HL-60 (cell line): ENCODE results near the gene KCNJ3.

Source experiments
- DNase-seq, 2 experiments: peaks; one replicate each; pipeline ENCODE4 v3.0.0-alpha.2; 2010 to 2020; ENCODE audit warnings: low read depth in 1 of 2, low spot score in 1 of 2
- H3K27ac ChIP-seq: fragments of 250-450 bp; sonication (Bioruptor Pico); replicated peaks from 2 replicates; pipeline ENCODE4 v1.5.1; 2020; ENCODE audit warnings: mild to moderate bottlenecking, moderate library complexity
- H3K27me3 ChIP-seq: fragments of 250-450 bp; sonication (Bioruptor Pico); 2 replicates; pipeline ENCODE4 v1.5.1; 2021; ENCODE audit warnings: mild to moderate bottlenecking, moderate library complexity; ENCODE audit not compliant: insufficient read depth, poor library complexity, severe bottlenecking
- H3K4me3 ChIP-seq: replicated peaks from 2 replicates; pipeline ENCODE4 v1.5.1; 2011; ENCODE audit warnings: mild to moderate bottlenecking, control low read depth, low read length; ENCODE audit not compliant: insufficient read depth
- GABPA ChIP-seq: IDR thresholded peaks from 2 replicates; pipeline ENCODE4 v1.6.1; 2012; ENCODE audit warnings: low read depth
- POLR2AphosphoS5 ChIP-seq: IDR thresholded peaks from 2 replicates; pipeline ENCODE4 v1.6.1; 2012; ENCODE audit warnings: low read depth
- SPI1 ChIP-seq: IDR thresholded peaks from 2 replicates; pipeline ENCODE4 v1.6.1; 2012; ENCODE audit warnings: low read depth, mild to moderate bottlenecking, borderline replicate concordance
- TF ChIP-seq, protein P1 (sequence below): IDR thresholded peaks from one replicate; pipeline ENCODE4 v1.5.1; 2011; ENCODE audit warnings: low read length, control low read depth, inconsistent platforms; ENCODE audit not compliant: insufficient read depth
- TF ChIP-seq, protein P2 (sequence below): IDR thresholded peaks from 2 replicates; pipeline ENCODE4 v1.6.1; 2012; ENCODE audit warnings: low read depth; ENCODE audit not compliant: insufficient replicate concordance

Gene KCNJ3

DNA sequence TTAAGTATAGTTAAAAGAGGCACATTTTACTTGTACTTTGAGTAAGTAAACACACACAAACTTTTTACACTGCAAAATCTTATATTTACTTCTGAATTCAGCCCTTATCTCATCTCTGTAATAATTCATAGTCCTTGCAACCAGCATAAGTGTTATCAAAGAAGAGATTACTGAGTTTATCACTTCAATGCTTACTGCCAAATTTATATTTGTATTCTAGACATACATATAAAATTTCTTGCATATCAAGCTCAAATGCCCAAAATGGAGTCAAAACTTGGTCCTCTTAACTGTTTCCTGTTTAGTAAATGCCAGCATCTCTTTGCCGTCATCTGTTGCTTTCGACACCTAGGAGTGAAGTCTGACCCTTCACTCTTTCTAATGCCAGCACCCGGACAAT lies 21.1 kb upstream of the KCNJ3 start:
- Histone ChIP-seq H3K27ac (no peak overlapping the region), H3K27me3 (no peaks in the 10 kb centered on the region), H3K4me3 (no peak overlapping the region)
- no peak for TF ChIP-seq POLR2AphosphoS5
- TF ChIP-seq GABPA, result no peak
- TF ChIP-seq, protein P1, sequence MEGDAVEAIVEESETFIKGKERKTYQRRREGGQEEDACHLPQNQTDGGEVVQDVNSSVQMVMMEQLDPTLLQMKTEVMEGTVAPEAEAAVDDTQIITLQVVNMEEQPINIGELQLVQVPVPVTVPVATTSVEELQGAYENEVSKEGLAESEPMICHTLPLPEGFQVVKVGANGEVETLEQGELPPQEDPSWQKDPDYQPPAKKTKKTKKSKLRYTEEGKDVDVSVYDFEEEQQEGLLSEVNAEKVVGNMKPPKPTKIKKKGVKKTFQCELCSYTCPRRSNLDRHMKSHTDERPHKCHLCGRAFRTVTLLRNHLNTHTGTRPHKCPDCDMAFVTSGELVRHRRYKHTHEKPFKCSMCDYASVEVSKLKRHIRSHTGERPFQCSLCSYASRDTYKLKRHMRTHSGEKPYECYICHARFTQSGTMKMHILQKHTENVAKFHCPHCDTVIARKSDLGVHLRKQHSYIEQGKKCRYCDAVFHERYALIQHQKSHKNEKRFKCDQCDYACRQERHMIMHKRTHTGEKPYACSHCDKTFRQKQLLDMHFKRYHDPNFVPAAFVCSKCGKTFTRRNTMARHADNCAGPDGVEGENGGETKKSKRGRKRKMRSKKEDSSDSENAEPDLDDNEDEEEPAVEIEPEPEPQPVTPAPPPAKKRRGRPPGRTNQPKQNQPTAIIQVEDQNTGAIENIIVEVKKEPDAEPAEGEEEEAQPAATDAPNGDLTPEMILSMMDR, result no peak
- TF ChIP-seq, protein P2, sequence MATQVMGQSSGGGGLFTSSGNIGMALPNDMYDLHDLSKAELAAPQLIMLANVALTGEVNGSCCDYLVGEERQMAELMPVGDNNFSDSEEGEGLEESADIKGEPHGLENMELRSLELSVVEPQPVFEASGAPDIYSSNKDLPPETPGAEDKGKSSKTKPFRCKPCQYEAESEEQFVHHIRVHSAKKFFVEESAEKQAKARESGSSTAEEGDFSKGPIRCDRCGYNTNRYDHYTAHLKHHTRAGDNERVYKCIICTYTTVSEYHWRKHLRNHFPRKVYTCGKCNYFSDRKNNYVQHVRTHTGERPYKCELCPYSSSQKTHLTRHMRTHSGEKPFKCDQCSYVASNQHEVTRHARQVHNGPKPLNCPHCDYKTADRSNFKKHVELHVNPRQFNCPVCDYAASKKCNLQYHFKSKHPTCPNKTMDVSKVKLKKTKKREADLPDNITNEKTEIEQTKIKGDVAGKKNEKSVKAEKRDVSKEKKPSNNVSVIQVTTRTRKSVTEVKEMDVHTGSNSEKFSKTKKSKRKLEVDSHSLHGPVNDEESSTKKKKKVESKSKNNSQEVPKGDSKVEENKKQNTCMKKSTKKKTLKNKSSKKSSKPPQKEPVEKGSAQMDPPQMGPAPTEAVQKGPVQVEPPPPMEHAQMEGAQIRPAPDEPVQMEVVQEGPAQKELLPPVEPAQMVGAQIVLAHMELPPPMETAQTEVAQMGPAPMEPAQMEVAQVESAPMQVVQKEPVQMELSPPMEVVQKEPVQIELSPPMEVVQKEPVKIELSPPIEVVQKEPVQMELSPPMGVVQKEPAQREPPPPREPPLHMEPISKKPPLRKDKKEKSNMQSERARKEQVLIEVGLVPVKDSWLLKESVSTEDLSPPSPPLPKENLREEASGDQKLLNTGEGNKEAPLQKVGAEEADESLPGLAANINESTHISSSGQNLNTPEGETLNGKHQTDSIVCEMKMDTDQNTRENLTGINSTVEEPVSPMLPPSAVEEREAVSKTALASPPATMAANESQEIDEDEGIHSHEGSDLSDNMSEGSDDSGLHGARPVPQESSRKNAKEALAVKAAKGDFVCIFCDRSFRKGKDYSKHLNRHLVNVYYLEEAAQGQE, result no peak
- TF ChIP-seq SPI1, result no peak
- DNase-seq, result no peak

DNA sequence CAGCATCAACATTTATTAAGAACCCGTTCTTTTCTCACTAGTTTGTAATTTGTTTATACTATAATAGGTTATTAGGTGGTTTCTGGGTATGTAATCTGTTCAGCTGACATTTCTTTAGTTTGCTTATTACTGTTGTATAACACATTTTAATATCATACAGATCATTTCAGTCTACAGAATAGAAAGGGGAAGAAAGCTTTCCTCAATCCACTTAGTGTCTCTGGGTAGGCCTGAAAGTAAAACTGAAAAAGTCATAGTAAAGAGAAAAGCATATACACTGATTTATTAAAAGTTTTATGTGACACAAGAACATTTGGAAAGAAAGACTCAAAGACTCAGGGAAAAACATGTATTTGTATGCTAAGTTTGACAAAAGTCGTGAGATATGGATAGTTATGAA lies 16.8 kb upstream of the KCNJ3 start:
- DNase-seq, result no peak
- no peak overlapping the region for H3K27ac ChIP-seq
- no peak for TF ChIP-seq GABPA
- TF ChIP-seq, protein P1, result no peak
- no peak for TF ChIP-seq POLR2AphosphoS5
- TF ChIP-seq, protein P2, result no peak
- no peak for TF ChIP-seq SPI1
- H3K4me3 ChIP-seq, result no peak overlapping the region
- no peaks in the 10 kb centered on the region for H3K27me3 ChIP-seq

DNA sequence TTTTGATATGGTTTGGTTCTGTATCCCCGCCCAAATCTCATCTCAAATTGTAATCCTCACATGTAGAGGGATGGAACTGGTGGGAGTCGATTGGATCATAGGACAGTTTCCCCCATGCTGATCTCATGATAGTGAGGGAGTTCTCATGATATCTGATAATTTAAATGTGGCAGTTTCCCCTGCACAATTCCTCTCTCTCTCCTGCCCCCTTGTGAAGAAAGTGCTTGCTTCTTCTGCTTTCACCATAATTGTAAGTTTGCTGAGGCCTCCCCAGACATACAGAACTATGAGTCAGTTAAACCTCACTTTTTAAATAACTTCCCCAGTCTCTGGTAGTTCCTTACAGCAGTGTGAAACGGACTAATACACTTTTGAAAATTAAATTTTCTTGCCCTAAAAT lies 12.3 kb upstream of the KCNJ3 start:
- TF ChIP-seq, protein P2, result no peak
- TF ChIP-seq, protein P1, result no peak
- TF ChIP-seq SPI1, result no peak
- no peak for DNase-seq
- H3K27me3 ChIP-seq, result no peaks in the 10 kb centered on the region
- no peak overlapping the region for H3K27ac ChIP-seq
- H3K4me3 ChIP-seq, result no peak overlapping the region
